Esophagus mucosa (tissue), 1 donor: Measurements from ENCODE around the gene HIP1. TPM values are rescaled to one million over a fixed set of nuclear protein-coding genes. Genes with fewer than 3 reads are reported as not detected.
"Not testable (repeated sequence)": the region's sequence is repeated elsewhere in the genome, so short reads cannot be mapped to it uniquely, and the experiment has no call there.

Source experiments
- ATAC-seq: fragments of 200-7000 bp; cut with Tn5 transposase; one replicate; pipeline ENCODE4 v1.9.1; 2020
- total RNA-seq: library from RNA; stranded (reverse); gene quantifications from one replicate; pipeline ENCODE4 v1.2.4, GENCODE V29; 2023
- donor health status: DM: yes; HTN: yes; CAD: no.

The HIP1 gene
- total RNA-seq, 1 donor from 2014 or later = 5.4 TPM

DNA sequence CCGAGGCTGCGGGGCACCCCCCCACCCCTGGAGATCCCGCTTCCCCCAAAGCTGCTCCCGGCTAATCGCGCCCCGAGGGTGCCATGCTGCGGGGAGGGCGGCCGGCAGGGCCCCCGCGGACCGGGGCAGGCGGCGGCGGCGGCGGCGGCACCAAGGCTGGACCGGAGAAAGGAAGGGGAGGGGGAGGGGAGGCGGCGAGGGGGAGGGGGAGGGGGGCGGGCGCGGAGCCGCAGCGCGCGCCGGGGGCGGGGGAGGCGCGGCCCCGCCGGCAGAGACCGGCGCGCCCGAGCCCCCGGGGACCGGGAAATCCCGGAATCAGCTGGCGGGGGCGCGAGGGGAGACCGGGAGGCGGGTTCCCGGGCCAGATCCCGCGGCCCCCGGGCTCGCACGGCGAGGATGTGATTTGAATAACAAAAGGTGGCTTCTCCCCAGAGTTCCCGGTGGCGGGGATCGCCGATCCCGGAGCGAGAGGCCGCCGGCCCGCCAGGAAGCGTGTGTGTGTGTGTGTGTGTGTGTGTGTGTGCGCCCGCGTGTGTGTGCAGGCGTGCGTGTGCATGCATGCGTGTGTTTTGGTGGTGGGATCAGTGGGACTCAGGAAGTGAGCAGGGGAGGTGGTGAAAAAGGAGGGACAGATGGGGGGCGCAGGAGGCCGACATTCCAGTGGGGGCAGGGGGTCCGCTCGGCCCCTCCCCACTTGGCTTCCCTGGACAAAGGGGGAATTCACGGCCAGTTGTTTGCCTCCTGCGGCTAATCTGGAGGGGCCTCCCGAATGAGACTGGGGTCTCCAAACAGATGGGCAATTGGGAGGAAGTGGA, 99.5 kb downstream of the HIP1 start:
- peak; percentile 47 for ATAC-seq

DNA sequence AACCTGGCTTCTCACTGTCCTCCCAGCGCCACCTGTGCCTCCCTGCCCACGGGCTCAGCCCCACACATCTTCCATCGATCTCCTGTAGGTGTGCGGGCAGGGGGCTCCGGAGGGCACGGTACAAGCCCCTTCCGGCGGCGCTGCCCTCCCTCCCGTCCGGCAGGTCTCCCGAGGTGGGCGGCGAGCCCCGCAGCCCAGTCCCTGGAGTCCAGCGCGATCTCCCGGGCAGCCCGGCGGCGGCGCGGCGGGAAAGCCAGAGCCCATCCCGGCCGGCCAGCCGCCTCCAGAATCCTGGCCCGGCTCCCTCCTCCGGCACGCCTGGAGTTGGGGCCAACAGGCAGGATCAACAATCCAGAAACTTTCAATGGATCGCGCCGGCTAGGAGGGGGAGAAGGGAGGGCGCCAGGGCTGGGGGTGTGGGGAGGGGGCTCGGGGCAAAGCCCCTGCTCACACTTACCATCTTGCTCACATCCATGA, 100.1 kb downstream of the HIP1 start:
- ATAC-seq = peak; percentile 24

DNA sequence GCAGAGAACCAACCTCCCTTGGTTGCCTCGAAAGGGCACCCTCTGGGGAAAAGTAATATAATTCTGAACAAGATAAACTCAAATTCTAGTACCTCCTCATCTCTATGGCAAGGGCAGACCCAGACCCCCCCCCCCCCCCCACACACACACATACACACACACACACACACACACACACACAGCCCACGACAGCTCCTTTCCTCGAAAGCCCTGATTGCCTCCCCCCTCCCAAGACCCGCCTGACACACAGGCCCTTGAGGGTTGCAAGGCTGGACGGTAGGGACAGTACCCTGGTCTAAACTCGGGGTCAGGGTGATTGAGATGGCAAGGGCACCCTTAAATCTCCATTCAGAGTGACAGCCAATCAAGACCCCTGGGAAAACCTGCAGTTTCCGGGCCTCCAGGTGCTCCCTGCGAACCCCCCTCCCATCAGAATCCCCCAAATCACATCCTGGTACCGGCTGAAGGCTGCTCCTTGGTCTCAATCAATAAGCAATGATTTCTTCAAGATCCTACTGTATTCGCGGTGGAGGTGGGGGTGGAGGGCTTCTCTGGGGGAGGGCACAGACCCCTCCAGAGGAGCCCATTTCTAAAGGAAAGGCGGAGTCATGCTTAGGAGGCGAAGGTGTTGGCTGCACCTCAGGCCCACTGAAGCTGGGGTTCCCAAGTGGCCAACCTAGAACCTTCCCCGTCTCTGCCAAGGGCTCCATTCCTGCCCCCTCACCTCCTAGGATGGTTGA, 100.7 kb downstream of the HIP1 start:
- ATAC-seq = peak; percentile 7

DNA sequence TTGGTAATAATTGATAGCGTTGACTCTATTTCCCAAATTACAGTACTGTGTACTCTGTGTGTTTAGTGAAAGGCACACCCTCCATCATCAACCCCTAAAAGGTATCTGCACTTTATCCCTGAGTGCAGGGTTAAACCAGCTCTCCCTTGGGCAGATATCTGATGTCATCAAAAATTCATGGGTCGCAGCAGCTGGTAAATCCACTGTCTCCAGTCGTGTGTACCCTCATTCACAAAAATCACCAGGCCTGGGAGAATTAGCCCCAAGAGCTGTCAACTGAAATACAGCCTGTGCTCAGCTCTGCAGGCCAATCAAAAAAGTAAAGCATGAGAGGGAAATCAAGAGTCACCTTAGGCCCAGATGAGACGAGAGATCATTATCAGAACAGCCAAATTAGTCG, 103.7 kb downstream of the HIP1 start:
- ATAC-seq = no peak

DNA sequence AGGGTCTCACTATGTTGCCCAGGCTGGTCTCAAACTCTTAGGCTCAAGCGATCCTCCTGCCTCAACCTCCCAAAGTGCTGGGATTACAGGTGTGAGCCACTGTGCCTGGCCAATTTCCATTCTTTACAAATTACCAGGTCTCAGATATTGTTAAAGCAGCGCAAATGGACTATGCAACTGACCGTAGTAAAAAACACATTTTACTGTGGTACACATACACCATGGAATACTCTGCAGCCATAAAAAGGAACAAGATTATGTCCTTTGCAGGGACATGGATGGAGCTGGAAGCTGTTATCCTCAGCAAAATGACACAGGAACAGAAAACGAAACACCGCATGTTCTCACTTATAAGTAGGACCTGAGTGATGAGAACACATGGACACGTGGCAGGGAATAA, 106.2 kb downstream of the HIP1 start:
- not testable (repeated sequence) for ATAC-seq

DNA sequence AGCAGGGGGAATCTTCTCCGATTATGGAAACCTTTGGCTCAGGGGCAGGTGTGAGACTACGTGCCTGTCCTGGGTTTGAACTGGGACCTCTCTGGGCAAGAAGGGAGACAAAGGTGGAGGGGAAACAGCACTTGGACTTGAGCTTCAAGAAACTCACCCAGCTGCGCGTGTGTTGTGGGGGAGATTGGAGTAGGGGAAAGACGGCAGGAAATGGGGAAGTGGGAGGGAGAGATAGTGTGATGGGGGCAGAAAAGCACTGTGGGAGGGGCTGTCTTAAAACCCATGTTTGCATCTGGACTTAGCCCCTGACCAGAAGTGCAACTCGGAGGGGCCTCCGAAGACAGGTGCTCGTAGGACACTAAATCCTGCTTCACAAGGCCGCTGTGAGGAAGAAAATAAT, 107.0 kb downstream of the HIP1 start:
- ATAC-seq = no peak

DNA sequence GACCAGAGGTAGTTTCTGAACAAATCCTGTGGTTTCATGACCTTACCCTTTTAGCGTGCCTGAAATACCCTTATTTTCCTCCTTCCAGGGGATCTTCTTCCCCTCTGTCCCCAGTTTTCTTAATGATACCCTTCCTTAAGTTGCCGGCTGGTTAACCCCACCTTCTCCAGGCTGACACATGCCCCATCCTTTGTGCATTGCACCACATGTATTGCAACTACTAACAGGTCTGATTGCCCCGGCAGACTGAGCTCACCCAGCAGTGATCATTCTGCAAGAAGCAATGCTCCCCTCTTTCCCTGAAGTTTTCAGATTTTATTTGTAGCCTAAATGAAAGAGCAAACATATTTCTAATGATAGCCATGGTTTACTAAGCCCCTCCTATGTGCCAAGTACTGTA, 108.2 kb downstream of the HIP1 start:
- ATAC-seq = no peak

DNA sequence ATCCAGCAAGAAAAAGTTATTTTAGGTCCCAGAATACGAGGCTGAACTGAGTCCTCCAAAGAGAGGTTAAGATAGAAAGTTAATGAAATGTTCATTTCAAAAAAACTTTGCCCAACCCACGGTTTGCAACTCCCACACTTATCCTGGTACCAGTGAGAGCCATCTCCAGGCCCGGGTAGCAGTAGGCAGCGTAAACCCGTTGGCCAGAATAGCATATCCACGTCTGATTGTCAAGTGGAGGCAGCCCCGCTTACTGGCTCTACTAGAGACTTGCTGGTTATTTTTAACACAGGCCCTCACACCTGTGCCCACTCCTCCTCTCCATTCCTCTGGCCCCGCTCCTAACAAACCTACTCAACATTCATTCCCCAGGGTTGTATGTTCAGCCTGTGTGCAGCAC, 109.7 kb downstream of the HIP1 start:
- no peak for ATAC-seq

DNA sequence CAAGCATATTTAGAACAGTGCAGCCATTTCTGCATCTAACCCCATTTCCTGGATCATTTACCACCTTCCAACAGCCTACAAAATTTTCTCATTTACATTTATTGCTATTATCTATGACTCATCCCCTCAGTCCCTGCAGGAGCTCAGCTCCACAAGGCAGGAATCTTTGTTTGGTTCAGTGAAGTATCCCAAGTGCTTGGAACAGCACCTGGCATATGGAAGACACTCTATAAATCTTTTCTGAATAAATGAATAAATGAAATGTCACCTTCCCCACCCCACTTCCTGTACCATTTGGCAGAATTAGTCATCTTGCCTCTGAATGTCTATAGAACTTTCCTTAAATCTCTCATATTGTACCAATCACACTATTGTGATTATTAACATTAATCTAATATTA, 110.7 kb downstream of the HIP1 start:
- ATAC-seq = no peak

DNA sequence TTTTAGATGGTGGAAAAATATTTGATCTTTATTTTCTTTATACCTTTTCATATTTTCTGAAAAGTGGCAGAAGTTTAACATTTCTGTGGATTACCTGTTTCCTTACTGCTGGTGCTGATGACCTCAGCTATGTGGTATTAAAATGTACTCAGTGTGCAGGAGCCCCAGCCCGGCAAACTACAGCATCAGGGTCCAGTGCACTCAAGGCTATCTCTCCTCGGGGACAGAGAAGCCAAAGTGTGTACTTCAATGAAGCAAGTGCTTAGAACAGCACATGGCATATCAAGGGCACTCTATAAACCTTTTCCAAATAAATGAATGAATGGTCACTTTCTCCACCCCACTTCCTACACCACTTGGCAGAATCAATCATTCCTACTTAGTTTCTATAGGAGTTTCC, 111.8 kb downstream of the HIP1 start:
- no peak for ATAC-seq

DNA sequence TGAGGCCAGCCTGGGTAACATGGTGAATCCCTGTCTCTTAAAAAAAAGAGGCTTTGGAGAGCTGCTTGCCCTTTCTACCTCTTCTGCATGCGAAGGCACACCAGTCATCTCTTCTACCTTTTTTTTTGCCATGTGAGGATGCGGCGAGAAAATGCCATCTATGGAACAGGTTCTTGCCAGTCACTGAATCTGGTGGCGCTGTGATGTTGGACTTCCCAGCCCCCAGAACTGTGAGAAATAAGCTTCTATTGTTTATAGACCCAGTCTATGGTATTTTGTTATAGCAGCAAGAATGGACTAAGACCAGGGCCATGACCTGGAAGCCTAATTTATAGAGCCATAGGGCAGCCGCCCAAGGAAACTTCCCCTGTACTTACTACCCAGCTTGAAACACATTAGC, 112.9 kb downstream of the HIP1 start:
- no peak for ATAC-seq

DNA sequence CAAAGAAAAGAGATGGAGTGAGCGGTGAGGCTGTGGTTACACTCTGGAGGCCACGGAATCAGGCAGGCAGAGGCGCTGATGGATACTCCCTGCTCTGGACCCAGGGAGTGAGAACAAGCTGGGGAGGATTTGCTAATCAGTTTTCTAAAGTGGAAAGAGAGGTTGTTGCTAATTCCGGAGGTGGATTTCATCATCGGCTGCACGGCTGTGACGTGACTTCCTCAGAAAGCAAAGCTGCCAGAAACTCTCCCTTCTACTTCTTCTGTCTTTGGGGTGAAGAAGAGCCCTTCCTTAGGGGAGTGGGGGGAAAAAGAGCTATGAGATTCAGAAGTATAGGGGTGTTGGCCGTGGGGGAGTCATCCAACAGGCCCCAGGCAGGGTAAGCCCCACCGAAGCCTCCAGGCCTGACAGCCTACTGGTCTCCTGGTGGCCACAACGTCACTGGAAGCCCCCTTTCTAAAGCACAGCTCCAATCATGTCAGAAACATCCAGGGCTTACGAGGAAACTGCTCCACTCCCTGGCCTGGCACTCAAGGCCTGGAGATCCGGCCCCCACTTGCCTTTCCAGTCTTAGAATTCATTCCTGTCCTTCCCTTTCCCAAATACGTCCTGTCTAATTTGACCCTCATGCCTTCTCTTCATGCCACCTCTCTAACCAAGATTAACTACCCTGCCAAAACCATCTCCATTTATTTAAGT, 114.5 kb downstream of the HIP1 start:
- no peak for ATAC-seq

DNA sequence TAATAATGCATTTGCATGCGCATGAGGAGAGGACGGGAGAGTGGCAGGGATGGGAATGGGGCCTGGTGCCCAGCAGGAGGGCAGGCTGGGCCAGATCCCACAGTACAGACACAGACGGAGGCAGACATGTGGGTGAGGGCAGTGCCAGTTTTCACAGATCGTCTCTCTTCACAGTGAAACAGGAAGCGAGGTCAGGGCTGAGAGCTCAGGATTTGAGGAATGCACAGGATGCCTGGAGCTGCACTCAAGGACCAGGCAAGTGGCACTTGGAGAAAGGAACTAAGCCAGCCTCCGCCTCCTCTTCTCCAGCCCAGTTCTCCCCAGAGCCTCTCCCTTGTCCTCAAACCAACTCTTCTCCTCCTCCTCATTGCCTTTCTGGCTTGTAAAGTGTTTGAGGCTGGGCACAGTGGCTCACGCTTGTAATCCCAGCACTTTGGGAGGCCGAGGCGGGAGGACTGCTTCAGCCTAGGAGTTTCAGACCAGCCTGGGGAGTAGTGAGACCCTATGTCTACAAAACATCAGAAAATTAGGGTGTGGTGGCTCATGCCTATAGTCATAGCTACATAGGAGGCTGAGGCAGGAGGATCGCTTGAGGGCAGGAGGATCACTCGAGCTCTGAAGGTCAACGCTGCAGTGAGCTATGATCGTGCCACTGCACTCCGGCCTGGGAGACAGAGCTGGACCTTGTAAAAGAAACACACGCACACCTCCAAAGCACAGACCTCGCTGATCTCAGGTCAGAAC, 115.2 kb downstream of the HIP1 start:
- ATAC-seq = no peak

DNA sequence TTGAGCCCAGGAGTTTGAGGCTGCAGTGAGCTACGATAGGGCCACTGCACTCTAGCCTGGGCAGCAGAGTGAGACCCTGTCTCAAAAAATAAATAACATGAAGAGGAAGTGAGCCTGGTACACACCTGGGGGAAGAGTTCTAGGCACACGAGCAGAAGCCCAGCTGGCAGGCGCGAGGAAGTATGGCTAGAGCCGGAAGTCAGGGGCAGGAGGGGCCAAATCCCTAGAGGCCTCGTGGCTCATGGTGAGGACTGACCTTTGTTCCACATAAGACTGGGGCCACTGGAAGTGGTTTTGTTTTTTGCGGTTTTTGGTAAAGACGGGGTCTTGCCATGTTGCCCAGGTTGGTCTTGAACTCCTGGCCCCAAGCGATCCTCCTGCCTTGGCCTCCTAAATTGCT, 117.6 kb downstream of the HIP1 start:
- no peak for ATAC-seq

DNA sequence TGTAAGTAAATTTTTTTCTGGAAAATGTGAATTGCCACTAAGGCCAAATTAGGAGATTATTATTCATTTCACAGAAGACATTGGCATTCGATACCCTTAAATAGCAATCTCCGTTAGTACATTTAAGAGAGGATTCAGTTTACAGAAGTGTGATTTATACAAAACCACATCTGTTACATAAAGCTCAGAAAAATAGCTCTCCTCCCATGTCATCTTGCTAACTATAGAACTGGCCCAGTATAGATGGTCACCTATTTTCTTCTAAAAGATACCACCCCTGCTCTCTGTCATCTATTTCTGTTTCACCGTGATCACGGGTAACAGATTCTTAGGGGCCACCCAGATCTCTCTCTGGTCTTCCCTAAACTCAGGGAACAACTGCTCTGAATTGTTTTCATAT, 119.1 kb downstream of the HIP1 start:
- ATAC-seq = no peak

DNA sequence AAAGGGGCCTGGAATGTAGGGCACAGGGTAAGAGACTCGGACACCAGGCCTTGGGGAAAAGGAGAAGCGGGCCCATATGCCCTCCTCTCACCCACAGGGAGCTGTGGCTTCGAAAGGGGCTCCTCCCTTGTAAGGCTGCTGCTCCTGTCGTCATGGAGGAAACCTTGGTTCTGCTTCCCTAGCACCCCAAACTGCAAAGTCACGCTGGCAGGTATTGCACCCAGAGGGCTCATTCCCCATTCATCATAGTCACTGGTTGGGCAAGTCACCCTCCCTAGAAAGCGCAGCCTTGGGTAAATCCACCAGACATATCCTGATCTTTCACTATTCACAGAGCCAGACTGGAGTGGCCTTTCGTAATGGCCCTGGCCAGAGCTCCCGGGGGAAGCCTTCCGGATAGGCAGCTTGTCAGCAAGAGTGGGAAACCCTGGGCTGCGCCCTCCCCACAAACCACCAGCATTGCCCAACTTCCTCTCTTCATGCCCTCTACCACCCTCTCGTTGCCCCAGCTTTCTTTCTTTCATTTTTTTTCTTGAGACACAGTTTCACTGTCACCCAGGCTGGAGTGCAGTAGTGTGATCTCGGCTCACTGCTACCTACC, 121.0 kb downstream of the HIP1 start:
- peak; percentile 71 for ATAC-seq

DNA sequence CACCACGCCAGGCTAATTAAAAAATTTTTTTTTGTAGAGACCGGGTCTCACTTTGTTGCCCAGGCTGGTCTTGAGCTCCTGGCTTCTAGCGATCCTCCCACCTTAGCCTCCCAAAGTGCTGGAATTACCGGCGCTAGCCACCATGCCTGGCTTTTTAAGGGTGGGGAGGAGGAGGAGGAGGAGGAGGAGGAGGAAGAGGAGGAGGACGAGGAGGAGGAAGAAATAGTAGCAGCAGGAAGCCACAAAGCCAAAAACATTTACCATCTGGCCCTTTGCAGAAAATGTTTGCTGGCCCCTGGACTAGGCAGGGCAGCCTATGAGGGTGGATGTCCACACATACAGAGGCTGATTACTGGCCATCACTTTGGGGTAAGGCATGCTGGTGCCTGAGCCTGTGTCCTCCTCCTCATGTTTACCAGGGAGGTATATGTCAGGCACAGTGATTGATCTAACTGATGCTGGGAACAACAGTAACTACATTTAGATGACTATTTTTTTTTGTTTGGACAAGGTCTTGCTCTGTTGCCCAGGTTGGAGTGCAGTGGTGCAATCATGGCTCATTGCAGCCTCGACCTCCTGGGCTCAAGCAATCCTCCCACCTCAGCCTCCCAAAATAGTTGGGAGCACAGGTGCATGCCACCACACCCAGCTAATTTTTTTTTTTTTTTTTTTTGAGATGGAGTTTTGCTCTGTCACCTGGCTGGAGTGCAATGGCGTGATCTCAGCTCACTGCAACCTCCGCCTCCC, 122.1 kb downstream of the HIP1 start:
- no peak for ATAC-seq

DNA sequence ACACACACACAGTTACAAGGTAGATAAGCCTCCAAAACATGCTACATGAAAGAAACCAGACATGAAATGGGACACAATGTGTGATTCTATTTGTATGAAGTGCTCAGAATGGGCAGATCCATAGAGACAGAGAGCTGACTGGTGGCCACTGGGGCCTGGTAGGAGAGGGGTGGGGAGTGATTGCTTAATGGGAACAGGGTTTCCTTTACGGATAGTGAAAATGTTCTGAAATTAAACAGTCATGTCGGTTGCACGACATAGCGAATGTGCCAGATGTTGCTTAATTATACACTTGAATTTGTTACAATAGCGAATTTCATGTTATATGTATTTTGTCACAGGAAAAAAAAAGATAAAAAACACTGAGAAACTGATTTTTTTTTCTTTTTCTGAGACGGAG, 124.3 kb downstream of the HIP1 start:
- ATAC-seq = no peak

DNA sequence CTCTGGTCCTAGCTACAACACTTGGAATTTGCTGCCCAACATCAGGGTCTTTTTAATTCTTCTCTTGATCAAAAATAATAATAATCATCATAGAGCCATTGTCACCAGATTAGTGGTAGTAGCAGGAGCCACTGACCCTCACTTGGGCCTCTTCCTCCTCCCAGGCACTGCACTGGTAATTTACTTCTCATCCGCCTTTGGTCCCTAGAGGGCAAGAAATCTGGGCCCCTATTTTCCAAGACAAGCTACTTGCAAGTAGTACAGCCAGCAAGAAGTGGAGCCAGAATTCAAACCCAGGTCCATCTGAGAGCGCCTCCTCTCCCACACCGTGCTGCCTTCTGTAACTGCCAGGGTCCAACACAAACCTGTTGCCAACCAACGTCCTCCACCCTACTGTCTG, 125.4 kb downstream of the HIP1 start:
- ATAC-seq = no peak

DNA sequence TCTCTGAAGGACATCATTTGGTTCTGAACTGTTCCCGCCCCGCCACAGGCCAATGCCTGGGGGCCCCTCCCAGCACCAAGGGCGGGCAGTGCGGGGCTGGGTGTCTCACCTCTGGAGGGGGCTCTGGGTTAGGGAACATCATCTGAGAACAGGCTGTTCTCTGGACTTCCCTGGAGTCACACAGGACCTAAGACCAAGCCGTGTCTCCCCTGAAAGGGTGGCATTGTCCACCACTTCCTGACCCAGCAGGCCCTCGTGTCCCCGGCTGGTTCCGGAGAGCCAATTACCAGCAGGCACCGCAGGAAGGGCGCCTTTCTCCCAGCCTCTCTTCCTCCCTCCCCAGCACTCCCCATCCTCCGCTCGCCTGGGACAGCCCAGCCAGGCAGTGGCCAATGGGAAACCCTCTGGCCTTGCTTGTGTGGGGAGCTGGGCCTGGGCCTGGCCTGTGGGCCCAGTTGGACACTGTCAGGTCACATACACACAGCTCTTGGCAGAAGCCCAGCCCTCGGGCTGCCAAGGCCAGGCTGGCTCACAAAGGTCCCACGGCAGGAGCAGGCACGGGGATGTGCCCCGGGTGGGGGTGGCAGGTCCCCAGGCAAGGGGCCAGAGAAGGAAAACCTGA, 127.1 kb downstream of the HIP1 start:
- ATAC-seq = peak; percentile 83

DNA sequence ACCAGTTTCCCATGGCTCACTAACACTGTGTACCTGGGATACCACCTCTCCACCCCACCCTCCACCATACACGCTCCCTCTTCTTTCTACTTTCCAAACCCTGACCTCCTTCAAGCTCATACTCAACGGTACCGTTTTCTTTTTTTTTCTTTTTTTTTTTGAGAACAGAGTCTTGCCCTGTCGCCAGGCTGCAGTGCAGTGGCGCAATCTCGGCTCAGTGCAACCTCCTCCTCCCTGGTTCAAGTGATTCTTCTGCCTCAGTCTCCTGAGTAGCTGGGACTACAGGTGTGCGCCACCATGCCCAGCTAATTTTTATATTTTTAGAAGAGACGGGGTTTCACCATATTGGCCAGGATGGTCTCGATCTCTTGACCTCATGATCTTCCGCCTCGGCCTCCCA, 129.3 kb downstream of the HIP1 start:
- ATAC-seq = not testable (repeated sequence)
